ENCODE measurements around the gene TSPAN9.

- TF ChIP-seq CTCF (IDR thresholded peaks at IDR 0.05) (no peak), POLR2A (IDR thresholded peaks at IDR 0.05; ENCODE audit: low read depth) (no peak), POLR2AphosphoS5 (IDR thresholded peaks at IDR 0.05) (no peak), EP300 (IDR thresholded peaks at IDR 0.05) (no peak)
Measured at GRCh38 chr12:3247077-3247476, 169.9 kb downstream of the TSPAN9 start.
